Measurements from ENCODE around the gene CIAO3.
"Not testable (repeated sequence)": the region's sequence is repeated elsewhere in the genome, so short reads cannot be mapped to it uniquely, and the experiment has no call there.

Gene CIAO3

GRCh38 chr16:708019-708418 is 32.8 kb downstream of the CIAO3 start:
- DNase-seq = no peak

GRCh38 chr16:707062-707538 is 33.7 kb downstream of the CIAO3 start:
- no peak for DNase-seq

- no peak for DNase-seq
Measured at GRCh38 chr16:706189-707061, 34.4 kb downstream of the CIAO3 start.

GRCh38 chr16:705431-706188 is 35.2 kb downstream of the CIAO3 start, which contains the start of gene FBXL16:
TSS of gene FBXL16 (minus strand) at chr16:705801. CDS start at chr16:697405, 8,396 bp downstream.
- peak; percentile 39 to 41 for DNase-seq

GRCh38 chr16:704552-705380 is 36.0 kb downstream of the CIAO3 start:
- DNase-seq = no peak

- DNase-seq = no peak
Measured at GRCh38 chr16:704047-704446, 36.8 kb downstream of the CIAO3 start.

GRCh38 chr16:703406-703805 is 37.4 kb downstream of the CIAO3 start:
- DNase-seq = no peak

GRCh38 chr16:702341-702740 is 38.5 kb downstream of the CIAO3 start:
- no peak for DNase-seq

- no peak for DNase-seq
Measured at GRCh38 chr16:700684-701584, 39.9 kb downstream of the CIAO3 start.

GRCh38 chr16:698911-699671 is 41.7 kb downstream of the CIAO3 start:
- no peak for DNase-seq

GRCh38 chr16:695355-696089 is 45.3 kb downstream of the CIAO3 start:
- DNase-seq = no peak

- DNase-seq = no peak
Measured at GRCh38 chr16:694863-695354, 45.9 kb downstream of the CIAO3 start.

GRCh38 chr16:694187-694862 is 46.5 kb downstream of the CIAO3 start:
- no peak for DNase-seq

- DNase-seq = no peak
Measured at GRCh38 chr16:693766-694165, 47.0 kb downstream of the CIAO3 start.

GRCh38 chr16:693364-693763 is 47.4 kb downstream of the CIAO3 start:
- no peak for DNase-seq

- no peak for DNase-seq
Measured at GRCh38 chr16:692356-693108, 48.3 kb downstream of the CIAO3 start.

GRCh38 chr16:691242-691641 is 49.6 kb downstream of the CIAO3 start:
- DNase-seq = not testable (repeated sequence)

GRCh38 chr16:689175-689897 is 51.5 kb downstream of the CIAO3 start:
- DNase-seq = no peak

Measured in hippocampal formation (tissue), 2 donors.